ENCODE results near the gene HPCAL4. TPM values are rescaled to one million over a fixed set of nuclear protein-coding genes. Genes with fewer than 3 reads are reported as not detected.

The HPCAL4 gene
- total RNA-seq, 2 experiments from 2014 or later: 0.43 to 0.61 TPM

DNA sequence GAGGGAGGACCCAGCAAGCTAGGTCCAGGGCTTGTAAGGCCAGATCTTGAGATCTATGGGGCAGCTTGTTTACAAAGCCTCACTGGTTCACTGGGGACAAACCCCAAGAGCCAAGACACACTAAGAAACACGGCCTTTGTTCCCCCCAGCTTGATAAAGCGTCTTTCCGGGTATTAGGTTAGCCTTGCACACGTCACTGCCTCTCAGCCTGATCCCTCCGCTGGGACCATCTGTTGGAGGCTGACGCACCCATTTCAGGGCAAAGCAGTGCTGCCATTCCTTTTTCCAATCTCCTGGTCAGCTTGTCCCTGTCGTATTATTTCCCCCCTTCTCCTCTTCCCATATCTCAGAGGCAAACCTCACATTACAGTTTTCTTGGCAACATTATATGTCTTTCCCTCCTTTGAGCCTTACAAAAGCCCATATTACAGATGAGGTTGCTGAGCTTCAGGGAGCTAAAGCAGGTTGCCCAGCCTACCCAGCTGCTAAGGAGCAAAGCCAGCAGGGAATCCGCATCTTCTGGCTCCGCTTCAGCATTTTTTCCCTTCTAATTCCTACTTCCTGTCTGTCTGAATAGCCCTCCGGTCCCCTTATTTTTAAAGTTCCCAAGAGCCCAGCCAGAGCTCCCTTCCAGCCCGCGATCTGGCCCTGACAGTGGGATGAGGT lies 55.9 kb downstream of the HPCAL4 start:
- ChIA-PET CTCF (interaction anchor here (1.0 to 3.5 kb wide), 4 partner anchors 15 to 29 kb away, joined by 3 to 14 read pairs (median 6); no protein-coding TSS in a partner anchor), POLR2A (no interaction called here)
- Mint-ChIP-seq H3K4me1 (ENCODE audit: low read depth) (peaks cover 17% of the 10 kb centered on the region), H3K27me3 (peaks cover 42% of the 10 kb centered on the region), H3K27ac (no peak overlapping the region), H3K9me3 (no peaks in the 10 kb centered on the region), H3K36me3 (no peaks in the 10 kb centered on the region), H3K4me3 (no peak overlapping the region)
- intact Hi-C loops (cut with micrococcal nuclease): no loop called here
- no peak for DNase-seq

DNA sequence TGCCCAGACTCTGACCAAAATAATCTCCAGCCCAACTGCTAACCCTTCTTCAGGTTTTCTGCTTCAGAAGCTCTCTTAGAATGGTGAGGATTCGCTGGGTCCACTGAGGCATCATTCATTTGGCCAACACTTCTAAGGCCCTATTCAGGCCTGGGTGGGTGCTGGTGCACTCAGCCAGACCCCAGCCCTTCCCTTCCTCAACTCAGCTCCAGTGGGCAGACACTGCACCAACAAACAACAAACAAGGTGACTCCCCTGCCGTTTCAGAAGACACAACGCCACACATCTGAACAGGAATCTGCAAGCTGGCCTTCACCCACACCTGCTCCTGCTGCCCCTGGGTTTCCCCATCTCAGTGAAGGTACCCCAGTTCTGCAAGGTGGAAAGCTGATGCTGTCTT lies 57.8 kb downstream of the HPCAL4 start:
- intact Hi-C loops (cut with micrococcal nuclease): no loop called here
- DNase-seq: no peak
- Mint-ChIP-seq H3K4me3 (no peak overlapping the region), H3K4me1 (ENCODE audit: low read depth) (peaks cover 16% of the 10 kb centered on the region), H3K27me3 (peaks cover 33% of the 10 kb centered on the region), H3K36me3 (no peaks in the 10 kb centered on the region), H3K9me3 (no peaks in the 10 kb centered on the region), H3K27ac (no peak overlapping the region)
- ChIA-PET POLR2A (no interaction called here), CTCF (interaction anchor here (1.9 kb wide), 1 partner anchor 27 kb away, joined by 9 read pairs; no protein-coding TSS in a partner anchor)

DNA sequence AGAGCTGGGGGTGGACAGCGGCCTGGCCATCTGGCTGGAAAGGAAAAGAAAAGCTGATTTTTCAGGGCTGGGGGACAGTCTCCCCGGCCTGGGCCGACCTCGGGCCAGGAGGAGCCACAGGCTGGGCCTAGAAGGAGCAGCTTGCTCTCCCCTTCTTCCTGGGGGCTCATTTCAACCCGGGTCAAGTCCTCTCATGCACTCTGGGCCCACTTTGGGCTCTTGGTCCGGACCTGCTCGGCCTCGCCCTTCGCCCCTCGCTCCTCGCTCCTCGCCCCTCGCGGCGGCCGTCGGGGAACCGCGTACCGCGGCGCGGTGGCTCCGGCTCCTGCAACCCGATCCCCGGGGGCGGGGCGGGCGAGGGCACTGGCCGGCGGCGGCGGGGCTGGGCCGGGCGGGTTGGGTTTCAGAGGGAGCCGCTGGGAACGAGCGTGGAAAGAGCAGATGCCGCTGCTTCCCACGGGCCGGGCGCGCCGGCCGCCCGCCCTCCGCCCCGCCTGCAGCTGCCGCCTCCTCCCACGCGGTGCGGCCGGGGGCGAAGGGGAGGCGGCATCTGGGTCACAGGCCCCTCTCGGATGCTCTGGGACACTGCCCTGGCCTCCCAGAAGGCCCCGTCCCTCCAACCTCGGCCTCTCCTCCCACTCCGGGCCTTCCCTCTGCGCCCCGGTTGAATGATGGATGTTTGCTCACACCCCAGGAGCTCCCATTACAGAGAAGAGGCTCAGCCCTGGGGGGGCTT lies 58.4 kb downstream of the HPCAL4 start:
- Mint-ChIP-seq H3K4me3 (no peak overlapping the region), H3K9me3 (no peaks in the 10 kb centered on the region), H3K27me3 (peaks cover 27% of the 10 kb centered on the region), H3K36me3 (no peaks in the 10 kb centered on the region), H3K4me1 (ENCODE audit: low read depth) (peaks cover 16% of the 10 kb centered on the region), H3K27ac (no peak overlapping the region)
- ChIA-PET POLR2A (no interaction called here), CTCF (interaction anchor here (1.3 kb wide), 1 partner anchor 26 kb away, joined by 3 read pairs; no protein-coding TSS in a partner anchor)
- intact Hi-C loops (cut with micrococcal nuclease): no loop called here
- DNase-seq: no peak

DNA sequence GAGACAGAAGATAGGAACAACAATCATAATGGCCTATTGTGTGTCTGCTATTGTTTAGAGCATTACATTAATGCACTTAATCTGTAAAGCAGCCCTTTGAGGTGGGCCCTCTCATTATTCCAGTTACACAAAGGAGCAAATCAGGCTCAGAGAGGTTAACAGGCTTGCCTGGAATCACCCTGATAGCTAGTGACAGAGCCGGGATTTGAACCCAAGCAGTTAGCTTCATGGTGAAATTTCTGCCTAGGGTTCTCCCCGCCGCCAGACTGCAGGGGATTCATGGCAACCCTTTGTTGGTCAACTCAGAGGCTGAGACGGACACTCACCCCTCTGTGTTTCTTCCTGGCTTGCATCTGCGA lies 58.9 kb downstream of the HPCAL4 start:
- Mint-ChIP-seq H3K36me3 (no peaks in the 10 kb centered on the region), H3K4me3 (no peak overlapping the region), H3K27ac (no peak overlapping the region), H3K9me3 (no peaks in the 10 kb centered on the region), H3K27me3 (peaks cover 25% of the 10 kb centered on the region), H3K4me1 (ENCODE audit: low read depth) (peaks cover 16% of the 10 kb centered on the region)
- DNase-seq: no peak
- intact Hi-C loops (cut with micrococcal nuclease): no loop called here
- ChIA-PET POLR2A (no interaction called here), CTCF (interaction anchor here (1.3 kb wide), 1 partner anchor 26 kb away, joined by 3 read pairs; no protein-coding TSS in a partner anchor)

DNA sequence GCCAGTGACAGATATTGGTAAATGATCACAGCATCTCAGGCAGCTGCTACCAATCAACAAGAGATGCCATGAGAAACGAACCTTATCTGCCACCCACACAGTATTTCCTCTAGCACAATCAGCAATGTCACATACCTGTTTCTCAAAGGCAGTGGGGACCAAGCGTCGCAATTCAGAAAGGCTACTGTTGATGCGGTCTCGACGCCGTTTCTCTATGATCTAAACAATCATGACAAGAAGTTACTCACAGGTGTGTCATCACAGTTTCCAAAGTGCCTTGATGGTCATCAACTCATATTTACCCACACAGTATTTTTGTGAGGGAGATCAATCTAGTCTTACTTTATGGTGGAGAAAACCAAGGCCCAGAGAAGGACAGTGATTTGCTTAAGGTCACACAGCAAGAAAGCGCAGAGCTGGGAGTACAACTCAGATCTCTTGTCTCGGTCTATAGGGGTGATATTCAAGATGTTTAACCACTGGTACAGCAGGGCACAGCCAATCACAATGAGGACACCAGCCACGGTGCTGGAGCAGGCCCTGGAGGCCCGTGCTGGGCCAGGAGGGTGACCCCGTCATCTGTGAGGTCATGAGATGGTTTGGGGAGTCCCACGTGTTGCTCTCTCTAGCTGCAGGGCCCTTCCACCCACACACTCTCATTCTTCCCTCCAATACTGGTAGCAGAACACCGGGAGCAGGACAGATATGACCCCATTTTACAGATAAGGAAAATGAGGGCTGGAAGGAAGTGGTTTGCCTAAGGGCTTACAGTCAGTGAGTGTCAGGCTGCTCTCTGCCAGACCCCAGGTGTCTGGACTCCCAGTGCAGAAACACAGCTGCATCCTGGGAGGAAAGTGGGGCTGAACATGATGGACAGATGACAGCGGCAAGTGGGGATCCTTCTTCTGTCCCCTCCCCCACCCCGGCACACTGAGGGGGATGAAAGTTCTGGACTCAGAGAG lies 59.6 kb downstream of the HPCAL4 start:
- intact Hi-C loops (cut with micrococcal nuclease): no loop called here
- DNase-seq: peak; percentile 50
- no peaks in the 10 kb centered on the region for H3K36me3 Mint-ChIP-seq

DNA sequence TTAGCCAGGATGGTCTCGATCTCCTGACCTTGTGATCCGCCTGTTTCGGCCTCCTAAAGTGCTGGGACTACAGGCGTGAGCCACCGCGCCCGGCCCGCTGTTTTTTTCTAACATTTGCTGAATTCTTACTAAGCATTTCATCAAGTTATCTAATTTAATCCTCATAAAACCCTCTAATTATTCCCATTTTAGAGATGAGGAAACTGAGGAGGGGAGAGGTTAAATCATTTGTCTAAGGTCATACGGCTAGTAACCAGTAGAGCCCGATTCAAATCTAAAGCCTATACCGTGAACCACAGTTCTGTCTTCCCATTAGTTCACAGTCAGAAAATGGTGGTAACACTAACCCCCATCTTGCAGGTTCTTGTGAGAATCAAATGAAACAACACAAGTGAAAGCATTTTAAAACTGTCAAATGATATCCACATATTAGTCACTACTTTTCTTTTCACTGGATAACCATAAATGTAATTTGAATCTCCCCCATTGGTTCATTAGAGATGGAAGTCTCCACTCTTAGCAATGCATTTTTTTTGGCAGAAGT lies 62.4 kb downstream of the HPCAL4 start:
- H3K36me3 Mint-ChIP-seq: no peaks in the 10 kb centered on the region
- no peak overlapping the region for H3K27ac Mint-ChIP-seq
- peaks cover 16% of the 10 kb centered on the region for H3K4me1 Mint-ChIP-seq (ENCODE audit: low read depth)
- H3K27me3 Mint-ChIP-seq: peaks cover 10% of the 10 kb centered on the region
- DNase-seq: no peak
- no peaks in the 10 kb centered on the region for H3K9me3 Mint-ChIP-seq
- intact Hi-C loops (cut with micrococcal nuclease): no loop called here
- ChIA-PET POLR2A (no interaction called here), CTCF (interaction anchor here (2.7 kb wide), 1 partner anchor 29 kb away, joined by 15 read pairs; no protein-coding TSS in a partner anchor)
- H3K4me3 Mint-ChIP-seq: no peak overlapping the region

More for the DNA sequence above, 59.6 kb downstream of the HPCAL4 start:
- Mint-ChIP-seq H3K27me3 (peaks cover 24% of the 10 kb centered on the region), H3K27ac (peak overlapping the region; percentile 15), H3K4me1 (ENCODE audit: low read depth) (peaks cover 16% of the 10 kb centered on the region), H3K9me3 (no peaks in the 10 kb centered on the region), H3K4me3 (no peak overlapping the region)
- ChIA-PET POLR2A (no interaction called here), CTCF (interaction anchor here (1.3 to 2.7 kb wide), 3 partner anchors 25 to 26 kb away, joined by 3 to 15 read pairs (median 8); no protein-coding TSS in a partner anchor)

Other genes with a start within 250 kb of the HPCAL4 start
- not detected for gene BMP8A, start 199.8 kb downstream of the HPCAL4 start, total RNA-seq
- 100 to 1,000 TPM; 261 to 265 TPM for gene PABPC4, start 114.6 kb downstream of the HPCAL4 start, total RNA-seq
- under 1 TPM; 0.19 TPM for gene HEYL, start 51.8 kb downstream of the HPCAL4 start, total RNA-seq
- gene NT5C1A, start 19.3 kb downstream of the HPCAL4 start, total RNA-seq: not detected
- 10 to 100 TPM; 64.1 to 68.7 TPM for gene PPIE, start 47.4 kb upstream of the HPCAL4 start, total RNA-seq
- gene OXCT2, start 79.9 kb upstream of the HPCAL4 start, total RNA-seq: 1 to 10 TPM; 1.2 to 1.9 TPM
- gene BMP8B, start 97.4 kb upstream of the HPCAL4 start, total RNA-seq: under 1 TPM; 0.53 to 0.55 TPM
- gene TRIT1, start 192.1 kb upstream of the HPCAL4 start, total RNA-seq: 10 to 100 TPM; 21.0 to 21.9 TPM
- gene MYCL, start 210.5 kb upstream of the HPCAL4 start, total RNA-seq: under 1 TPM in 1 of 2 experiments, not detected in 1; 0.07 TPM

All from activated CD4-positive, alpha-beta memory T cell treated with anti-CD3 and anti-CD28 coated beads for 36 hours (primary cell).